Karpas-422 (cell line): ENCODE results near the gene FBP1. TPM values are rescaled to one million over a fixed set of nuclear protein-coding genes. Genes with fewer than 3 reads are reported as not detected.

ENCODE experiments used
- DNase-seq: peaks from one replicate; pipeline ENCODE4 v3.0.0-alpha.2; 2015
- H2AFZ ChIP-seq: fragments of 200-600 bp; sonication (generic); 2 replicates; pipeline ENCODE4 v1.6.1; 2014; ENCODE audit warnings: antibody characterized with exemption, low read length, mixed read lengths
- H3K27ac ChIP-seq: fragments of 200-600 bp; sonication (generic); 2 replicates; pipeline ENCODE4 v1.5.1; 2014; ENCODE audit warnings: mild to moderate bottlenecking, low read length, moderate library complexity
- H3K27me3 ChIP-seq: fragments of 200-600 bp; sonication (generic); 2 replicates; pipeline ENCODE4 v1.6.1; 2014; ENCODE audit warnings: low read length, mixed read lengths
- H3K36me3 ChIP-seq: fragments of 200-600 bp; sonication (generic); 2 replicates; pipeline ENCODE4 v1.6.1; 2014; ENCODE audit warnings: low read length, mixed read lengths; ENCODE audit not compliant: insufficient read depth
- H3K4me1 ChIP-seq: fragments of 200-600 bp; sonication (generic); 2 replicates; pipeline ENCODE4 v1.6.1; 2014; ENCODE audit warnings: mild to moderate bottlenecking, low read length, mixed read lengths
- H3K4me2 ChIP-seq: fragments of 200-600 bp; sonication (generic); 2 replicates; pipeline ENCODE4 v1.6.1; 2014; ENCODE audit warnings: low read length, low read depth, mild to moderate bottlenecking; ENCODE audit not compliant: poor library complexity, severe bottlenecking
- H3K4me3 ChIP-seq: fragments of 200-600 bp; sonication (generic); 2 replicates; pipeline ENCODE4 v1.5.1; 2014; ENCODE audit warnings: mild to moderate bottlenecking, antibody characterized with exemption, low read length, mixed read lengths
- H3K79me2 ChIP-seq: fragments of 200-600 bp; sonication (generic); 2 replicates; pipeline ENCODE4 v1.6.1; 2014; ENCODE audit warnings: mild to moderate bottlenecking, low read length, mixed read lengths
- H3K9ac ChIP-seq: fragments of 200-600 bp; sonication (generic); 2 replicates; pipeline ENCODE4 v1.6.0; 2014; ENCODE audit warnings: low read length
- H3K9me2 ChIP-seq: fragments of 200-600 bp; sonication (generic), shearing (Covaris generic); replicated peaks from 2 replicates; pipeline ENCODE4 v1.6.0; 2014; ENCODE audit warnings: mild to moderate bottlenecking, low read length, moderate library complexity; ENCODE audit not compliant: insufficient read depth
- H3K9me3 ChIP-seq: fragments of 300-700, 200-600 bp; sonication (generic); 2 replicates; pipeline ENCODE4 v1.6.1; 2014; ENCODE audit warnings: low read length, mixed read lengths
- H4K20me1 ChIP-seq: fragments of 200-600 bp; sonication (generic); 2 replicates; pipeline ENCODE4 v1.6.1; 2014; ENCODE audit warnings: mild to moderate bottlenecking, antibody characterized with exemption, low read length, low read depth; ENCODE audit not compliant: insufficient read depth
- total RNA-seq: library from RNA; depleted of rRNA; stranded (reverse); fragments of >200 nt; shearing (Covaris generic); gene quantifications from 2 replicates; pipeline ENCODE4 v1.2.3, GENCODE V29; 2014; ENCODE audit warnings: low replicate concordance

FBP1 gene
- total RNA-seq, 1 experiment from 2014 or later = not detected

- Histone ChIP-seq H3K4me2 (no peak overlapping the region), H4K20me1 (no peaks in the 10 kb centered on the region), H3K4me1 (peaks cover 3% of the 10 kb centered on the region), H3K27ac (no peak overlapping the region), H3K27me3 (no peaks in the 10 kb centered on the region), H3K79me2 (no peaks in the 10 kb centered on the region), H3K4me3 (no peak overlapping the region), H3K36me3 (no peaks in the 10 kb centered on the region), H3K9me2 (no peaks in the 10 kb centered on the region), H2AFZ (no peak overlapping the region), H3K9ac (no peak overlapping the region), H3K9me3 (no peaks in the 10 kb centered on the region)
- DNase-seq = peak; percentile 37
Observed at GRCh38 chr9:94606646-94607422, 32.5 kb downstream of the FBP1 start.

DNA sequence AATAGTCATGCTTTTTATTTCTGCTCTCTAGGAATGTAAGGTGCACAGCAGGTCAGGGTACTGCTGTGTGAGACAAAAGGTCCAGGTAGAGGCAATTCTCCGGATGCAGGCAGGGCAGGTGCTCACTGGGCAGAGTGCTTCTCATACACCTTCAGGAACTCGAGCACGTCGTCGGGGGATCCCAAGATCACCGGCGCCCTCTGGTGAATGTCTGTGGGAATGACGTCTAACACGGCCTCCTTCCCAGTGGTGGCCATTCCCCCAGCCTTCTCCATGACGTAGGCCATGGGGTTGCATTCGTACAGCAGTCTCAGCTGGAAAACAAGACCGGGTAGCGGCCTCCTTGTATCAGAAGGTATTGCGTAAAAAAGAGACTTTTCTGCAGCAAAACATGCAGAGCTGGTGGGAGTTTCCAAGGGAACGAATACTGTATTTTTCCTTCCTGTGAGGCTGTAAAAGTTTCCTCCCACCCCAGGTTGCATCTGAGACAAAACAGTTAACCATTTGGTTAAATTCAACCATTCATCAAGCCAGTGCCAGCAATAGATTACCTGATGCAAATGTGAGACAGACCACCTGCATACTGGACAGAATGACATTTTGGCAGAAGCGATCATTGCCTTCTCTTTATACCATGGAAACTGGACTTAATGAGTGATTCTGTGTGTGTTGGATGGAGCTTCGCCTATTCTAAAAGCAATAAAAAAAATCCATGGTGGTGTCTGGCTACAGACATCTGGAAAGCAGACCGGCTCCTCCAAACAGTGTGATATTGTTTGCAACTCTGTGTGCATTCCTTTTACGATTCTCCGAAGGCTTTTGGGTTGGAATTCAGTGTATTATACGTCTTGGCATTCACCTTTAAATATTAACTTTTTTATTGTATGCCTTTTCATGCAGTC is 35.8 kb downstream of the FBP1 start:
- no peaks in the 10 kb centered on the region for H3K9me2 ChIP-seq
- no peaks in the 10 kb centered on the region for H4K20me1 ChIP-seq
- H3K27me3 ChIP-seq = no peaks in the 10 kb centered on the region
- H3K9me3 ChIP-seq = no peaks in the 10 kb centered on the region
- no peak overlapping the region for H3K4me2 ChIP-seq
- H3K4me1 ChIP-seq = peaks cover 3% of the 10 kb centered on the region
- H3K36me3 ChIP-seq = no peaks in the 10 kb centered on the region
- H3K79me2 ChIP-seq = no peaks in the 10 kb centered on the region
- H3K9ac ChIP-seq = no peak overlapping the region
- H3K4me3 ChIP-seq = no peak overlapping the region
- no peak overlapping the region for H2AFZ ChIP-seq
- peak; percentile 91 for DNase-seq
- H3K27ac ChIP-seq = no peak overlapping the region

- no peaks in the 10 kb centered on the region for H3K36me3 ChIP-seq
- no peak overlapping the region for H3K4me3 ChIP-seq
- no peaks in the 10 kb centered on the region for H3K79me2 ChIP-seq
- no peaks in the 10 kb centered on the region for H3K9me2 ChIP-seq
- H3K4me2 ChIP-seq = no peak overlapping the region
- no peak overlapping the region for H2AFZ ChIP-seq
- H3K9ac ChIP-seq = no peak overlapping the region
- peaks cover 3% of the 10 kb centered on the region for H3K4me1 ChIP-seq
- H4K20me1 ChIP-seq = no peaks in the 10 kb centered on the region
- no peak overlapping the region for H3K27ac ChIP-seq
- DNase-seq = no peak
- no peaks in the 10 kb centered on the region for H3K9me3 ChIP-seq
- no peaks in the 10 kb centered on the region for H3K27me3 ChIP-seq
Observed at GRCh38 chr9:94602666-94603065, 36.7 kb downstream of the FBP1 start.

GRCh38 chr9:94600715-94601114 is 38.6 kb downstream of the FBP1 start:
- peaks cover 3% of the 10 kb centered on the region for H3K4me1 ChIP-seq
- no peak overlapping the region for H3K9ac ChIP-seq
- no peaks in the 10 kb centered on the region for H3K36me3 ChIP-seq
- H3K9me2 ChIP-seq = no peaks in the 10 kb centered on the region
- H2AFZ ChIP-seq = no peak overlapping the region
- H3K4me3 ChIP-seq = no peak overlapping the region
- no peak for DNase-seq
- no peaks in the 10 kb centered on the region for H4K20me1 ChIP-seq
- no peaks in the 10 kb centered on the region for H3K27me3 ChIP-seq
- H3K4me2 ChIP-seq = no peak overlapping the region
- H3K27ac ChIP-seq = no peak overlapping the region
- H3K79me2 ChIP-seq = no peaks in the 10 kb centered on the region
- H3K9me3 ChIP-seq = no peaks in the 10 kb centered on the region

- no peaks in the 10 kb centered on the region for H3K9me2 ChIP-seq
- H3K9me3 ChIP-seq = no peaks in the 10 kb centered on the region
- H3K9ac ChIP-seq = no peak overlapping the region
- no peaks in the 10 kb centered on the region for H3K79me2 ChIP-seq
- no peak overlapping the region for H2AFZ ChIP-seq
- H3K27ac ChIP-seq = no peak overlapping the region
- no peaks in the 10 kb centered on the region for H3K36me3 ChIP-seq
- no peak overlapping the region for H3K4me3 ChIP-seq
- no peaks in the 10 kb centered on the region for H4K20me1 ChIP-seq
- H3K4me1 ChIP-seq = peaks cover 3% of the 10 kb centered on the region
- H3K4me2 ChIP-seq = no peak overlapping the region
- no peak for DNase-seq
- H3K27me3 ChIP-seq = no peaks in the 10 kb centered on the region
Observed at GRCh38 chr9:94600258-94600657, 39.1 kb downstream of the FBP1 start.

- no peak overlapping the region for H3K9ac ChIP-seq
- H3K4me2 ChIP-seq = no peak overlapping the region
- no peaks in the 10 kb centered on the region for H3K36me3 ChIP-seq
- H2AFZ ChIP-seq = no peak overlapping the region
- no peaks in the 10 kb centered on the region for H3K79me2 ChIP-seq
- no peak for DNase-seq
- H3K4me3 ChIP-seq = no peak overlapping the region
- H3K27me3 ChIP-seq = no peaks in the 10 kb centered on the region
- peaks cover 3% of the 10 kb centered on the region for H3K4me1 ChIP-seq
- H4K20me1 ChIP-seq = no peaks in the 10 kb centered on the region
- no peak overlapping the region for H3K27ac ChIP-seq
- H3K9me3 ChIP-seq = no peaks in the 10 kb centered on the region
- H3K9me2 ChIP-seq = no peaks in the 10 kb centered on the region
Observed at GRCh38 chr9:94599102-94599501, 40.2 kb downstream of the FBP1 start.

- Histone ChIP-seq H3K9ac (no peak within 1 kb of the TSS), H2AFZ (no peak within 1 kb of the TSS), H3K27ac (no peak within 1 kb of the TSS), H3K4me3 (no peak within 1 kb of the TSS), H3K4me2 (no peak within 1 kb of the TSS), H3K27me3 (no peaks in the 10 kb centered on the region), H3K36me3 (no peaks in the 10 kb centered on the region), H3K9me2 (no peaks in the 10 kb centered on the region), H3K9me3 (no peaks in the 10 kb centered on the region), H4K20me1 (no peaks in the 10 kb centered on the region), H3K79me2 (no peaks in the 10 kb centered on the region), H3K4me1 (no peaks in the 10 kb centered on the region)
- no peak for DNase-seq
Observed at GRCh38 chr9:94593459-94594345, 45.6 kb downstream of the FBP1 start, which contains the start of gene FBP2. TSS of gene FBP2 (minus strand) at chr9:94593824. CDS start at chr9:94593726, 98 bp downstream.
